Neutrophil (primary cell): ENCODE data around the gene HBEGF.

Experiments used
- H3K27ac ChIP-seq: fragments of 200-600 bp; sonication (generic); 2 replicates; pipeline ENCODE4 v1.5.1; 2016; ENCODE audit warnings: mild to moderate bottlenecking, moderate library complexity
- H3K27me3 ChIP-seq: fragments of 200-600 bp; sonication (generic); 2 replicates; pipeline ENCODE4 v1.6.0; 2016; ENCODE audit warnings: mild to moderate bottlenecking
- H3K36me3 ChIP-seq: fragments of 200-600 bp; sonication (generic); 2 replicates; pipeline ENCODE4 v1.5.1; 2017
- H3K4me1 ChIP-seq, 2 experiments: fragments of 200-600 bp in 1 of 2; sonication (generic) in 1 of 2; 1 replicate in 1 of 2; 2 replicates in 1 of 2; pipeline versions ENCODE4 v1.5.1 to v1.6.1; 2013 to 2016; ENCODE audit warnings: low read depth in 1 of 2, low read length in 1 of 2, mild to moderate bottlenecking in 1 of 2, moderate library complexity in 1 of 2; ENCODE audit not compliant: control insufficient read depth in 1 of 2, insufficient read depth in 1 of 2
- H3K4me3 ChIP-seq, 2 experiments: fragments of 200-600 bp in 1 of 2; sonication (generic) in 1 of 2; 1 replicate in 1 of 2; 2 replicates in 1 of 2; pipeline ENCODE4 v1.5.1; 2013 to 2016; ENCODE audit warnings: low read depth in 1 of 2, low read length in 1 of 2, mild to moderate bottlenecking in 1 of 2, moderate library complexity in 1 of 2
- H3K9me3 ChIP-seq: fragments of 200-600 bp; sonication (generic); 2 replicates; pipeline ENCODE4 v1.5.1; 2016
- CTCF ChIP-seq: fragments of 200-600 bp; sonication (generic); IDR thresholded peaks from 2 replicates; pipeline ENCODE4 v1.5.1; 2016; ENCODE audit warnings: antibody characterized with exemption

The HBEGF gene

GRCh38 chr5:140302786-140303639 lies 43.4 kb downstream of the HBEGF start, which contains the start of gene PFDN1:
Gene PFDN1 (minus strand): TSS chr5:140303101. CDS start chr5:140303073, 28 bp downstream.
- Histone ChIP-seq H3K36me3 (no peaks in the 10 kb centered on the region), H3K27me3 (no peaks in the 10 kb centered on the region)
- TF ChIP-seq CTCF, result no peak

GRCh38 chr5:140301136-140301535 lies 45.3 kb downstream of the HBEGF start:
- no peak overlapping the region for H3K4me3 ChIP-seq

More at GRCh38 chr5:140302786-140303639, 43.4 kb downstream of the HBEGF start, which contains the start of gene PFDN1:
- Histone ChIP-seq H3K27ac (peak within 1 kb of the TSS; percentile 52), H3K4me3 (peak within 1 kb of the TSS; percentile 63 to 72), H3K9me3 (no peaks in the 10 kb centered on the region), H3K4me1 (peaks cover 13 to 22% of the 10 kb centered on the region in 2 experiments)

GRCh38 chr5:140299056-140299455 lies 47.3 kb downstream of the HBEGF start:
- Histone ChIP-seq H3K36me3 (no peaks in the 10 kb centered on the region), H3K27me3 (no peaks in the 10 kb centered on the region), H3K9me3 (no peaks in the 10 kb centered on the region), H3K4me3 (no peak overlapping the region), H3K4me1 (peaks cover 13 to 19% of the 10 kb centered on the region in 2 experiments), H3K27ac (no peak overlapping the region)
- TF ChIP-seq CTCF, result no peak

More at GRCh38 chr5:140301136-140301535, 45.3 kb downstream of the HBEGF start:
- no peaks in the 10 kb centered on the region for H3K9me3 ChIP-seq
- no peak for TF ChIP-seq CTCF
- no peak overlapping the region for H3K27ac ChIP-seq
- H3K4me1 ChIP-seq, result peaks cover 13 to 20% of the 10 kb centered on the region in 2 experiments
- H3K36me3 ChIP-seq, result no peaks in the 10 kb centered on the region
- H3K27me3 ChIP-seq, result no peaks in the 10 kb centered on the region

GRCh38 chr5:140298183-140298601 lies 48.2 kb downstream of the HBEGF start:
- Histone ChIP-seq H3K27me3 (no peaks in the 10 kb centered on the region), H3K4me1 (peaks cover 9 to 12% of the 10 kb centered on the region in 2 experiments), H3K27ac (no peak overlapping the region), H3K9me3 (no peaks in the 10 kb centered on the region), H3K4me3 (no peak overlapping the region), H3K36me3 (no peaks in the 10 kb centered on the region)
- TF ChIP-seq CTCF, result no peak

GRCh38 chr5:140297283-140297682 lies 49.1 kb downstream of the HBEGF start:
- Histone ChIP-seq H3K36me3 (no peaks in the 10 kb centered on the region), H3K9me3 (no peaks in the 10 kb centered on the region), H3K4me1 (peaks cover 3 to 4% of the 10 kb centered on the region in 2 experiments), H3K4me3 (no peak overlapping the region), H3K27me3 (no peaks in the 10 kb centered on the region), H3K27ac (no peak overlapping the region)
- TF ChIP-seq CTCF, result no peak
